Vagina (tissue), 2 donors: ENCODE measurements around the gene KCTD6.

ENCODE experiments used
- CTCF ChIP-seq, 3 experiments: fragments of 450-650 bp in 2 of 3; fragments of 200-600 bp in 1 of 3; sonication (generic) in 1 of 3; IDR thresholded peaks; one replicate each; pipeline ENCODE4 v1.5.1; 2017 to 2019; ENCODE audit warnings: antibody characterized with exemption in 3 of 3, mild to moderate bottlenecking in 2 of 3, moderate library complexity in 2 of 3
- POLR2A ChIP-seq, 2 donors: fragments of 450-650 bp; IDR thresholded peaks; one replicate each; pipeline ENCODE4 v1.6.1; 2017; ENCODE audit warnings: antibody characterized with exemption in 2 of 2, mild to moderate bottlenecking in 2 of 2, moderate library complexity in 2 of 2
- POLR2AphosphoS5 ChIP-seq, 2 donors: sonication (generic); formaldehyde crosslinking; IDR thresholded peaks; one replicate each; pipeline ENCODE4 v1.9.0; 2017; ENCODE audit warnings: antibody characterized with exemption in 2 of 2, mild to moderate bottlenecking in 2 of 2, low read depth in 1 of 2; ENCODE audit not compliant: insufficient read depth in 1 of 2

DNA sequence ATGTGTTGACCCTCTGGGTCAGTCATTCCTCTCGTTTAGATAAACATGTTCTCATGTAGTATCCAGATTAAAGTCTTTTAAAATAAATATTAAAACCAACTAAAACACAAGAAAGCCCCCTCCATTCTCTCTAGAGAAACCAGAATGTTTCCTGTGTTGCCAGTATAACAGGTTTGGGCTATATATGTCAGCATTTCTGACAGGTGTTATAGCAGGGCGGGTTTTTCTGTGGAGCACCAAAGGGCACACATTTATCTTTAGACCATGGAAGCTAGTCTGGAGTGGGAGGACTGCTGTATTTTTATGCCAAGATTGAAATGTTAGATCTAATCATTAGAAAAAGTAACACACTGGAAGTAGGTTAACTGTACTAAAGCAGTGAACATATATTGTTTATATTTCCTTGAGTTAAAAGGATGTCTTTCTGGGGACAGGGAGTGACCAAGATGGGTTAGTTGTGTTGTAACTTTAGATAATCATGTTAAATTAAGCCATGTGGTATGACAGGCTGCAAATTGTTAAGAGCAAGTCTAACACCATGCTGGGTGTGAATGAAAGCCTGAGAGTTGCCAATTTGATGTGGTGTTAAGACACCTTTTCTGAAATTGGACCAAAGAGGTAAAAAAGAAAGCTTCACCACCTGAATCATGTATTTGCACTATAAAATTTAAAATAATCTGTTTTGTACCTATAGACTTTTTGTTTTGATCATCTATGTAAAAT is 15.6 kb downstream of the KCTD6 start:
- TF ChIP-seq POLR2A (IDR thresholded peaks at IDR 0.05) (no peak), CTCF (IDR thresholded peaks at IDR 0.05) (no peak), POLR2AphosphoS5 (IDR thresholded peaks at IDR 0.05; ENCODE audit: insufficient read depth in 1 of 2, low read depth in 1 of 2) (no peak)
